GM18517 (cell line): ENCODE data around the gene SIGLECL1.

Experiments used
- ATAC-seq: cut with Tn5 transposase; IDR thresholded peaks from one replicate; pipeline ENCODE4 v1.9.1; 2021; ENCODE audit warnings: mild to moderate bottlenecking, moderate library complexity; ENCODE audit not compliant: unreplicated experiment

Gene SIGLECL1

DNA sequence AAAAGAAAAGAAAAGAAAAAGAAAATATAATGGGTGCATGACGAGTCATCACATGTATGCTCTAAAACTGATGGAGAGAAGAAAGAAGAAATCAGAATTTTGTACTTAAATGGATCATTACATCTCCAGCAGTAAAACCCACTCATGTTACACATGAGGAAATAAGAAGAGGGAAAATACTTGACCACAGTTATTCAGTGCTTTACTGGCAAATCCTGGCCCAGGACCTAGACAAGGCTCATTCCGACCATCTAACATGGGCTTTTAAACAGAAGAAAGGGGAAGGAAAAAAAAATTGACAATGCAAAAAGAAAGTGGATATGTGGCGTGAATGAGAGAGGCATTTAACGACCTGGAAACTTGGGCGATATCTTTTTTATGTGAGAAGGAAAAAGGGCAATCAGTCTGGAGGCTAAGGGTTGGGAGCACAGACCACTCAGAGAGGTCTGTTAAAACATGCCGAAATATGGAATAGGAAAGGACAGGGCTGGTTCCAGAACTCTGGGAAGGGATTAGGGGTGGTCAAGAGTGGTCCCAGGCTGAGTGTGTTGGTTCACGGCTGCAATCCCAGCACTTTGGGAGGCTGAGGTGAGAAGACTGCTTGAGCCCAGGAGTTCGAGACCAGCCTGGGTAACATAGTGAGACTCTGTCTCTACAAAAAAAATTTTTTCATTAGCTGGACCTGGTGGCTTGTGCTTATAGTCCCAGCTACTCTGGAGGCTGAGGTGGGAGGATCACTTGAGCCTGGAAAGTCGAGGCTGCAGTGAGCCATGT, 1.6 kb downstream of the SIGLECL1 start:
- ATAC-seq: no peak

DNA sequence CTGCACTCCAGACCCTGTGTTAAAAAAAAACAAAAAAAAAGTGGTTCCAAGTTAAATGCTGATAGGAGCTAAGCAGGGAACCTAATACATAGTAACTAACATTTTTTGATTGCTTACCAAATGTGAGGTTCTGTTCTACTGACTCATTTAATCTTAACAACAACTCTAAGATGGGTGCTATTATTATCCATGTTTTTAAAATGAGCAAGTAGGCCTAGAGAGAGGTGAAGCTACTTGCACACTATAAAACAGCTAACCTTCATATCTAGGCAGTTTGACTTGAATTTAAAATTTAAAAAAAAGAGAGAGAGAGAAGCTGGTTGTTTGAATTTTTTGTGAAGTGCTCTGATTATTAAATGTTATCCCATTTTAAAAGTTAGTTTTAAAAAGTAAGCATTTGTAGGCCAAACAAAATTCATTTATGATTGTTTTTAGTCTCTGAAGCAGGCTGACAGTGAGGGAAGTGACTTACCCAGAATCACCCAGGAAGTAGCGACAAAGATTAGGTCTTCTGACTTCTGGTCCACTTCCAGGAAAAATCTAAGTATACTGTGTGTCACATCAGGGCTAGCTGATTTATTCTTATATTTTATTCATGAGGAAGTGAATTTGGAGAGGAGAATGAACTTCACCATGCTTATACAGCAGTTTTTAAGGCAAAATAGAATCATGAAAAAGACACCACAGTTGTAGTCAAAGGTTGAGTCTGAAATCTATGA, 2.4 kb downstream of the SIGLECL1 start:
- ATAC-seq: no peak

DNA sequence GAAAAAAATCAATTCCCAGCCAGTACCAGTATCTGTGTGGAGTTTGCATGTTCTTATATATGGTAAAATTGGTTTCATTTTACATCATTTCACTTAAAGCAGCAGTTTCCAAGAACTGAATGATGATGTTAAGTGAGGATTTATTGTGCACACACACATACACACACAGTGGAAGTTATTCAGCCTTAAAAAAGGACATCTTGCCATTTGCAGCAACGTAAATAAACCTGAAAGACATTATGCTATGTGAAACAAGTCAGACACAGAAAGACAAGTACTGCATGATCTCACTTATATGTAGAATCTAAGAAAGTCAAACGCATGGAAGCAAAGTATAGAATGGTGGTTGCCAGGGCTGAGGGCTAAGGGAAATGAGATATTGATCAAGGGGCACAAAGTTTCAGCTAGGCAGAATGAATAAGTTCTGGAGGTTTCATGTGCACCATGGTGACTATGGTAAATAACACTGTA, 5.3 kb downstream of the SIGLECL1 start:
- no peak for ATAC-seq

DNA sequence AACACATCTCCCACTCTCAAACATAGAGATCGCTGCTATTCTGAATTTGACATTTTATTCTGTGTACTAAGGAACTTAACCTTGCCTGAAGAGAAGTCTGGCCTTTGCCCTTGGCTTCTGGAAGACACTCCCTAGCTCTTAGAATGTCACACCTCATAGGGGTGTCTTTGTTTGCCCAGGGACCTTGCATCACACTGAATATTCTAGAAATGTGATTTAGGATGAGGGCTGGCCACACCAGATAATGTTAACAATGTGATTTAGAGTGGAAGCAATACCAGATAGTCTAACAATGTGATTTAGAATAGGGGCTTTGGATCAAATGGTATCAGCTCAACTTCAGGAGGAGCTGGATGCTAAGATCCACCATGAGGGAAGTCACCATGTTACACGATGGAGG, 6.6 kb downstream of the SIGLECL1 start:
- no peak for ATAC-seq

DNA sequence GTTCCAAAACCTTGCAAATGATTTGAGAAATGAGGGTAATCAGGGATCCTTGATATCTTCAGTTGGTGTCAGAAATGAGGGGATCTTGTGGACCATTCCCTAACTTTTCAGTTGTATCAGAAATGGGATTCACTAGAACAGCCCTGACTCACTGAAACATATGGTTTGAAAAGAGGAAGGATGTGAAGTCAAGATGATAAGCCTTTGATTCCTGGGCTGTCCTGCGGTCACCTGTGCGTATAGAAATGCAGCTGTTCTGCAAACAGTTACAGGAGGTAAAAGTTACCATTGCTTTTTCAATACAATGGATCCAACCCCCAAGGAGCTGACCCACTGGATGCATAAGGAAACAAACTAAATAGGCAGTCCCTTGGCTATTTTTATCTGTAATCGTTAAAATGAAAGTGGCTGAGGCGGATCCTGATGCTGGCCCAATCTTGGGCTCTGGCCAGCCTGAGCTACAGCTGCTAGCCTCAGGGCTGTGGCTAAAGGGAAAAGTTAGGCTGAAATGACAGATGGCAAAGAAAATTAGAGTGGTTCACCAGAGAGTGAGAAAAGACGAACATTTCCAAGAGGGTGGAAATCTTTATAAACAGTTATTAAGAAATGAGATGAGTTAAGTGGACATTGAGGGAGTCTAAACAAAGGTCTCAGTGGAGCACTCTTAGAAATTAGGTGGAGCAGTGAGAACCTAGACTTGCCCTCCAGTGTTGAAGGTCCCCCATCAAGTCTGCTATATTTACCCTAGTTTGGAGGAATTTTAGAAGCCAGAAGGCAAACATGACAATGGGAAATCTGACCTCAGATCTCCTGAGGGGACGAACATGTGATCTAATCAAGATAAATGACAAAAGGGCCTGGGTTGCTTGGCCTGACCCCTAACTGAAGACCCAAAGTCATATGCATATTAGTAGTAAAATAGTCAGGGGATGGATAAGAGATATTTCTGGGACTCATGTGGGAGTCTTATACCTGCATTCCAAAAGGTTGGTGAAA, 7.6 kb downstream of the SIGLECL1 start:
- ATAC-seq: no peak

DNA sequence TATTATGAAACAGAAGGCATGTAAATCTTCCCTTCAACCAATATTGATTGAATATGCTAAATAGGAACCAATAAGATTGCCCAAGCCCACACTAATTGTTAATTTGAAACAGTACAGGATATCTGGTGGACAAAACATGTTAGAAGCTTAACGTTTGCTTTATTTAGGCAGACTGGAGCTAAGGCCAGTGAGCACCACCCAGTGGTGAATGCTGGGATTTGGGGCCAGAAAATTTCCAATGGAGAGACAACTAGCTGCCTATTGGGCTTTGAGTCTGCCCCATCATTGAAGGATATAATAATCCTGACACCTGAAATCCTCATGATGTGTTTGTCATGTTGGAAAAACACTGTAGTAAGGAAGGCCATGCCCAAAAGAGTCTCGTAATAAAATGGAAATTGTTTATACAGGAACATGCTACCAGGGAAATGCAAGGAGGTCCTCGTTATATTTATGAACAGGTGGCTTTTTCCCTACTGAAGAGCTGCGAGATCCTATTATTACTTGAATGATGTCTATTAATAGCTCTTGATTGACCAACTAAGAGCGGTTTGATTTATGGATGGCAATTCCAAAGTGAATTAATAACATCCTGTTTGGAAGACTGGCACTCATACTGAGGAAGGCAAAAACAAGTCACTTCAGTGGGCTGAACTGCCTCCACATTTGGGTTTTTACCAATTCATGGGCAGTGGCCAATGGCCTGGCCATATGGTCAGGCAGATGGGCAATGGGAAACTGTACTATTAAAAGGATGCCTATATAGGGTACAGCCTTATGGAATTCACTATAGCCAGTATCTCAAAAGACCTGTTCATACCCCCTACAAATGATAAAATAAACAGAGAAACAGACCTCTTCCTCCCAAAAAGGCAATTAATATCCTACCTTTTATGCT, 8.7 kb downstream of the SIGLECL1 start:
- no peak for ATAC-seq

DNA sequence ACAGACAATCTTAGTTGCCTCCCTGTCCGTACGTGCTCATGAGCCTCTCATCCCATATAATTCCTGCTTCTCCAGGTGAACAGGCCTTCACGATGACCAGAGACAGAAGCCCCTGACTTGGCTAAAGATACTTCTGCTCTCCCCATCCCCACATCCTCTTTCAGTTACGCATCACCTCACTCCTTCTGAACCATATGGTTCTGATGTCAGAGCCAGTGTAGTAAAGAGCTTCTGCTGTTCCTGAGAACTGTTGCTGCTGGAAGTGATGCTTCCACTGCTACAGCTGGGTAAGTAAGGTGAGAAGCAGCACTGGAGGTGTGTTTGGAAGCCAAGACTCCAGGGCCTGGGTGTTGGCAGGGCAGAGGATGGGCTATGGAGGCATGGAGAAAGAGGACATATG, 12.9 kb downstream of the SIGLECL1 start:
- ATAC-seq: no peak

DNA sequence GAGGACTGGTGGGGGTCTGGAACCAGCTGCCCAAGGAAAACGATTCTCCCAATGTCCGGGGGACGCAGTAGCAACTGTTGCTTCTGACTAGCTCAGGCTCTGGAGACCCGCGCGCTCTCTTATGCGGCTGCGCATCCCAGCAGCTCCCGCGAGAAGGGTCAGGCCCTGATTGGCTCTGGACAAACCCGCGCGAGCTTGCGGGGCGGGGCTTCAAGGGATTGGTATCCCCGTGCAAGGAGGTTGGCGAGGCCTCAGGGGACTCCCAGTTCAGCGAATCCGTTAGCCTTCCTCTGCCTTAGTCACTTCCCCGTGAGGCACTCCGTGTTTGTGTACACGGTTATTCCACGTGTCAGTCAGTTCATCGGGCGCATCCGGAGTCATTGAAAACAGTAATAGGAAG, 20.2 kb downstream of the SIGLECL1 start:
- no peak for ATAC-seq

DNA sequence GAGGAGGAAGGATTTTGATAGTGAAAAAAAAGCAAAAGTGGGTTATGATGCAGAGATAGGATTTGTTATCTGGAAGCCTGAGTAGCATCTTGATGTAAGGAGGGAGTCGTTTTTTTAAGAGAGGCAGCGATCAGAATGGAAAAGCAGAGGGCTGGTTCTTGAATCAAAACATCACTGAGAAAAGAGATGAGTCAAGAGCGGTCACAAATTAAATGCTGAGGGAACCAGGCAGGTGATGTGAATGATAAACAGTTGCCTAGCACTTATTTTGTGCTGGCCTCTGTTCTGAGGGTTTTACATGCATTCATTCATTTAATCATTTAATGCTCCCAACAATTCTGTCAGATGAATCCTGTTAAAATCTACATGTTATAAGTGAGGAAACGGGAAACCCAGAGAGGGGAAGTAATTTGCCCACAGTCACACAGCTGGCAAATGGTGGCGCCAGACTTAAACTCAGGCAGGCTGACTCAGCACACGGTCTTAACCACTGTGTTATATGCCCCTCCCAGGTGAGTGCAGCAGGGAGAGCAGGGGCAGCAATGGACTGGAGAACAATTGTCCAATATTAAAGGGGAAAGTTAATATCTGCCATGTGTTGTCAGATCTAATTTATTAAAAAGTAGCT, 21.4 kb downstream of the SIGLECL1 start:
- no peak for ATAC-seq

DNA sequence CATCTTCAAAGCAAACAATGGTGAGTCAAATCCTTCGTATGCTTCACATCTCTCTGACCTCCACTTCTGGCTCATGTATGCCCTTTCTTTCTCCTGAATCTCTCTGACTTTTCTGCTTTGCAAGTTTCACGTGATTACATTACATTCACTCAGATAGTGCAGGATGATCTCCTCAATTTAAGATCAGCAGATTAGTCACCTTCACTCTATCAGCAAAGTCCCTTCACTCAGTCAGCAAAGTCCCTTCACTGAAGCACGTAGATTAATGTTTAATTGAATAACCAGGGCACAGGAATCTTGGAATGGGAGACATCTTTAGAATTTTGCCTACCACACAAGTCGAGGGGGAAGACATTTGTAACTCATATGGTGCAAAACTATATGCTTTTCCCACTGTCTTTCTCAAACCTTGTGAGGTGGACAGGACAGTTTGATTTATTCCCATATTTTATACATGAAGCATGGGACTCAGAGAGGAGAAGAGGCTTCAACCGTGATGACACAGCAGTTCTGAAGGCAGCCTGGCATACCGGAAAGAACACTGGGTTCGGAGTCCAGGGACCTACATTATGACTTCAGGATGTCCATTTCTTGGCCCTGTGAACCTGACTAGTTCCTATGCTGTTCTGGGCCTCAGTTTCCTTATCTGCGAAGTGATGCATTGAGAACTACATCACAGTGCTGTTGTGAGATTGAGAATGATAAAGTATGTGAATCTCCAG, 23.3 kb downstream of the SIGLECL1 start:
- ATAC-seq: no peak

DNA sequence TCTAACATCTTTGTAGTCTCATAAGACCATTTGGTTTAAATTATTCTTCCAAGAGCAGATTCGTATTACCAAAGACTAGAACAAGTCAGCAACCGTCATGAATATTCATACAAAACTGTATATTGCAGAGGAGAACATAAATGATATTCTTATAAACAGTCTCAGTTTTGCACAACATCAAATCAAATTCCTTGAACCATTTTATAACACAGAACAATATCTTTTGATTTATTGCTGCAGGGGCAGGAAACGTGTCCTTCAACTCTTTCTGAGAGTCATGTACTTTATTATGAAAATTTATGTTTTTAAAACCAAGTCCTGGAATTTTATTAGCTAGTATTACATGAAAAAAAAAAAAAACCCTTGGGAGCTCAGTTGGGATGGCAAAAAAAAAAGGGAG, 26.2 kb downstream of the SIGLECL1 start:
- no peak for ATAC-seq

DNA sequence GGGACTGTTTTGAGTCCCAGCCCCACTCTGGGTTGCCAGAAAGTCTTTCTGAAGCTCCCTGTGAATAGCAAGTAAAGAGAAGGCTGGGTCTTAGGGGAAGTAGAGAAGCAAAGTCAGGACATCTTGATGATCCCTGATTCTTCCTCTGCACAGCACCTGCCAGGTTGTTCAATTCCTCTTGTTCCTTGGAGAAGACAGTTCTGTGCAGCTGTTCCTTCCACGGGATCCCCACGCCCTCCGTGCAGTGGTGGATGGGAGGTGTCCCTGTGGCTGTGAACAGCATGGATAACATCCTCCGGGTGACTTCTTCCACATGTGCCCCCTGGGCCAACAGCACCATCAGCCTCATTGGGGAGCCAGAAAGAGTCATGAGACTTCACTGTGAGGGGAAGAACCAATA, 31.5 kb downstream of the SIGLECL1 start:
- no peak for ATAC-seq

DNA sequence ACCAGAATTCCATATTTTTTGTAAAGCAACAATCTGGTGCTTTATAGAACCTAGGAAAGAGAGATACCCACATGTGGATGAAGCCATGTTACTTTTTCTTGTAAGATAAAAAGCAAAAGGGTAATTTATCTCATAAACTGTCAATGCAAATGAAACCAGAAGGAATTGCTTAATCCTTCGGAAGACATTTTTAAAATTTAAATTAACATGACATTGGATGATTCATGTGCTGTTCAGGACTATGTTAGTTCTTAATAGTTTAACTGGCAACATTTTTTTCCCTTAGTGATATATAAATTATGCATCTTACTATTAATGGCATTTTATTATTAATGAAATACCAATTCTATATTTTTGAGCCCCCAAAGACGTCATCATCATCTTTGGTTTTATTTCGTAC, 34.8 kb downstream of the SIGLECL1 start:
- ATAC-seq: no peak

DNA sequence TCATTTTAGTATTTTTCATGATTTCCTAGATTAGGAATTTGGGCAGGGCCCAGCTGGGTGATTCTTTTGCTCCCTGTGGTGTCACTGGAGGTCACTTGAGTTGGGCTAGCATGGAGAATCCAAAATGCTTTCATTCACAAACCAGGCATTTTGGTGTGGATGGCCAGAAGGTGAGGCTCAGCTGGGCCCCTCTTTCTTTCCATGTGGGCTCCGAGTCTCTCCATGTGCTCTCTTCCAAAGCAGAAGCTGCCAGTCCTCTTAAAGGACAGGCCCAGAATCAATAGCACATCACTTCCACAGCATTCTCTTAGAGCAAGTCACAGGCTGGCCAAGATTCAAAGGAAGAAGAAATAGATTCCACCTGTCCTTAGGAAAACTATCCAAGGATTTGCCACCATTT, 38.8 kb downstream of the SIGLECL1 start:
- no peak for ATAC-seq

DNA sequence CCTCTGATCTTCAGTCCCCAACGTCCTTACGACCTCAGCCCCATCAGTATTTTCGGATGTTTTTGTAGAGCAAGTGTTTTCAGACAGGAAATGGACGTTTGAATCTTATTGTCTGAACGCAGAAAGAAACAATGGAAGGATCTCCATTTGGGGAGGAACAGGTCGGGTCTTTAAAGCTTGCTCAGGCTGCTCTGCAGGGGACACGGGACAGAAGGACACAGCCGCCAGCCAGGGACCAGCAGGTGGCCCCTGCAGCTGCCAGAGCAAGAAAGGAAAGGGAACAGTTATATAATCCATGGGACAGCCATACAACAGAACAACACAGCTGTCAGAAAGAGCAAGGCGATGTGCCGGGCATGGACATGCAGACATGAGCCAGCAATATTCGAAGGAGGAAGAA, 42.1 kb downstream of the SIGLECL1 start:
- no peak for ATAC-seq

DNA sequence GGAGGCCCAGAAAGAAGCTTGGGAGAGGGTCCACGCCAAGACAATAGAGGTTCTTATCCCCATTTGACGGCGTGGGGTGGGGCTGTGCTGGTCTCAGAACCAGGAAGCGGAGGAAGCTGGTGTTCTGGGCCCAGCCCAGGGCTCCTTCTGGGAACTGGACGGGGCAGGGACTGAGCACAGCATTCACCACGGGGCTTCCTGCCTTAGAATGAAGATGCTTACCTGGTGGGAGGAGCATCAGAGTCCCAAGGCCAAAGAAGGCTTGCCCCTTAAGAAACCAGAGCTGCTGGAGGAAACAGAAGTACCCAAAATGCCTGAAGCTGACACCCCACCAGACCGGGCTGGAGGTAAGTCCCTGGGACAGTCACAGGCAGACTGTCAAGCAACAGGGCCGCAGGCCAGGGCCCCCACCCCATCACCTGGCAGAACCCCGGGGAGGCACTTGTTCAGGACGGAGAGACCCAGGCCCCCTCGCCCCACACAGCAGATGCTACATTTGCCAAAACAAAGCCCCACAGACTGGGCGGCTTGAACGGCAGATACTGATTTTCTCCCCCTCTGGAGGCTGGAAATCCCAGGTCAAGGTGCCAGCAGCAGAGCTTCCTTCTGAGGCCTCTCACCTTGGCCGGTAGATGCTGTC, 42.8 kb downstream of the SIGLECL1 start:
- no peak for ATAC-seq

DNA sequence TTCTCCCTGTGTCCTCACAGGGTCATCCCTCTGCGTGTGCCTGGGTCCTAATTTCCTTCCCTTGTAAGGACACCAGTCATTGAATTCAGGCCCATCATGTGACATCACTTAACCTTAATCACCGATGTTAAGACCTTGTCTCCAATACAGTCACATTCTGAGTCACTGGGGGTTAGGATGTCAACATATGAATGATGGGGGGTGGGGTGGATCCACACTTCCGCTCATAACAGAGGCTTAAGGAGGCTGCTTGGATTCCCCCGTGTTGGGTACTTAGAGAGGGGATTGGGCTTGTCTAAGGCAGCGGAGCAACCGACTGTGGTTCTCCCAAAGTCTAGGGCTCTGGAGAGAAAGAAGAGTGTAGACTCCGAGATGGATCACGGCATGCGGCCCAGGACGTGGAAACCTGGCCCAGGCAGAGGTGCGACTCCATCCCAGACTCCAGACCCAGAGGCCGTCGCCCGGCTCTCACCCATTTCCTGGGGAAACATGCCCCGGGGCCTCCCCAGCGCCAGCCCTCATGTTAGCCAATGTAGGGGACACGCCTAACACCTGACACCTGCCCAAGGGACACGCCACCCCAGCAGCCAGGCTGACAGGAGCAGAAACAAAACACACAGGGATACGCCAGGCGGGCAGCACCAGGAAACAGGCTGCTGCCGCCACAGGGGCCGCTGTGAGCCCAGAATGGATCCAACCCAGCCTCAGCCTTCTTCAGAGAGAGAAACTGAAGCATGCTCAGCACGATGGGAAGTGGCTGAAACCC, 43.5 kb downstream of the SIGLECL1 start:
- ATAC-seq: no peak

DNA sequence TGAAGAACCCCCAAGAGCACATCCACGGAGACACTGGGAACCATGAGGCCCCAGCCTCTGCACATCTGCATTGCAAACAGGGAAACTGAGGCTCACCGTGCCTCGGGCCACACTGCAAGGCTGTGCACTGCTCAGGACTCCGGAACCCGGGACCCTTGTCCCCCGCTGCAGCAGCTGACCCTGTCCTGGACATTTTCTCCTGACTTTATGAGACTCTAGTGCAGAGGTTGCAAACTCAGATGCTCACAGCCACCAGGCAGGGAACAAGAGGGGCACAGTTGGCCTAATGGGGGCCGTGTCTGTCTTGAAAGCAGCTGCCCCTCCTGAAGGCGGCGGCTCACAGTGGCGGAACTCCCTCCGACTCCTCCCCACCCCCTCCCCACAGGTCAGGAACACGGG, 44.1 kb downstream of the SIGLECL1 start:
- no peak for ATAC-seq
